Measurements from ENCODE around the gene ZRANB1. TPM values are rescaled to one million over a fixed set of nuclear protein-coding genes. Genes with fewer than 3 reads are reported as not detected.

Gene ZRANB1
- total RNA-seq, 1 donor from 2014 or later: 20.8 TPM

GRCh38 chr10:125004571-125005311 lies 62.8 kb downstream of the ZRANB1 start:
- no peak for DNase-seq (ENCODE audit: low read depth in 2 of 2)

GRCh38 chr10:125005312-125006187 lies 63.6 kb downstream of the ZRANB1 start:
- no peak for DNase-seq (ENCODE audit: low read depth in 2 of 2)

- no peak for DNase-seq (ENCODE audit: low read depth in 2 of 2)
These were observed 64.3 kb downstream of the ZRANB1 start for GRCh38 chr10:125006188-125006680.

DNA sequence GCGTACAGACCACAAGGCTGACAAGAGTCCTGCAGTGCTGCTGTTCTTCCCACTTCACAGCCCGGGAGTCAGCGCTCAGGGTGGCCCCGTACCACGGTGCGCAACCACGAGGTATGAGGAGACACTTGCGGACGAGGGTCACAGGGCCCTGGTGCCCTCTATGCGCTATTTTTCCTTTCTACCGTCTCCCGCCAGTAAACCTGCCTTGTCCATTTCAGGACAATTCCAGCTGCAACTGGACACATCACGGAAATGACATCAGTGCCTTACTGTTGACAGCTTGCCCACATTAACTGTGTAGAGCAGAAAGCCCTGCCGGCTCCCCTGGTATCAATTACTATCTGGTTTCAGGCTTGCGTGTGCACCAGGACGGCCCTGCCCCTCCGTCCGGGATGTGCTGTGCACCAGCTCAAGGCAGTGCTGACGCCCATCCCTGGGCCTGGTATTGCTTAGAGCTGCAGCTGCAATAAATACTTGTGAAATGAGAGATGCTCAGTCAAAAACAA lies 65.1 kb downstream of the ZRANB1 start:
- DNase-seq (ENCODE audit: low read depth in 2 of 2): peak in 1 of 2 donors; percentile 80

DNA sequence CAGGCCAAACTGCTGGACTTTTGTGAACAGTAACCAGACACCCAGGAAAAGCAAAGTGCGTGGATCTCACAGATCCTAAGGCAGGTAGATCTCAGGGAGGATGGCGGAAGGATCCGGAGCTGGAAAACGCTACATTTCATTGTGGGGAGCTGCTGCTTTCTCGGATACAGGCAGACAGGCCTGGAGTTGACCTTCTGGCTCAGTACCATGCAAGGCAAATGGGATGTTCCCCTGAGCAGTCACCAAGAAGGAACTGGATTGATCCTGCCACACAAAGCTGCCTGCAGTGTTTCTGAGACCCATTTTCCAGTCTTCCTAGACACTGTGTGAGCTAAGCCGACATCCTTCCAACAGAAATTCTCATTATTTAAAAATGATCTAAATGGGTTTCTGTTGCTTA lies 65.5 kb downstream of the ZRANB1 start:
- DNase-seq (ENCODE audit: low read depth in 2 of 2): no peak

DNA sequence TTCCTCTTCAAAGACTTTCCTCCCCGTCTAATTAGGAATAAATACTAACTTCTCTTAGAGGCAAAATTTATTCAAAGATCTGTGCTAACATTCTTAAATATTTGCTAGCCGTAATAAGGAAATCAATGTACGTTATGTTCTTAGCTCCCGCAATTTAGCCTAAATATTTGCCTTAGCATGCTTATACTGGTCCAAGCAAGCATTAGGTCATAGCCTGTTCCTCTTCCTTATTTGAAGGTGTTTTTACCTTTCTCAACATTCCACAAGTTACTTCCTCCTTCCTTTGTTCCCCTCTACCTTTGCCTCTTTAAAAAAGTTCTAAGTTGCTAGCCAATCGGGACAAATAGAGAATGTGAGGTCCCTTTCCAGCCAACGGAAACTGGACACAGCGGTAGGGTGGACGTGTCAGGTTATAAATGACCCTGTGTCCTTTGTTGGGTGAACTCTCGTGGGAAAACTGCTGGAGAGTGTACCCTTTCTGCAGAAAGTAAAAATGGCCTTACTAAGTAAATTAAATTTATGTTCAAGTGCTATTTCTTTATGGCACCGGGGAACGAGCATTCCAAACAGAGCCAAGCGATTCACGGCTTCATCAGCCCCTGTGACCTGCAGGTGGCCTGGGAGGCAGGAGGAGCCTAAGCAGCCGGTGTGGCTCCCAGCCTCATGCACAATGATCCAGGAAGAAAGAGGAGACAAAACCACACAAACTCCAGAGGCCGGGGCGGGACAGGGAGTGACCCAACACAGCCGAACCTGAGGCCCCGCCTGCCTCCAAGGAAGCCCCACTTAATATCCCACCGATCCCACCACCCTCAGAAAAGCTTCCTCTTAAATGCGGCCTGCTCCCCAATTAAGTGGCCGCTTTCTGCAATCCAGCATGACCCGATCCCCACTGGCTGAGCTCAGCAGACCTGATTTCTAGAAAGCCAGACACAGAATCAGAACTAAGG lies 67.0 kb downstream of the ZRANB1 start:
- no peak for DNase-seq (ENCODE audit: low read depth in 2 of 2)

DNA sequence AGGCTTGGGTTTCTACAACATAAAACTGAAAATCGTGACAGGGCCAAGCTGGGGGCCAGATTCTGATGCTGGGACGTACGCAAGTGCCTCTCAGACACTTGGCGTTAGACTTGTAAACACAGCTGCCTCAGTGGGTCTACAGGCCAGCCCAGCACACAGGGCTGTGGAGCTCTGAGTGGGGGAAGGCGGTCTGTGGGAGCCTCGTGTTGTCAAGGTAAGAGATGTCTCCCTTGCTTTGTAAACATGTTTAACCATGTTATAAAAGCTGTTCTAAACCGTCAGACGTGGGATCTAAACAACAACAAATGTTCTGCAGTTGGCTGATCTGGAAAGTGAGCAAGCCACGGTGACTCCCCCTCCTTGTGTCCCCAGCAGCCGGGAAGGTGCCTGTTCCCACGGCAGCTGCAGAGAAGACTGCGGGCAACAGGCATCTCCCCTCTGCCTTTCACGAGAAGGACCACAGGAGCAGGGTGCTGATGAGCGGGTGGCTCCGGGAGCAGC lies 67.8 kb downstream of the ZRANB1 start:
- no peak for DNase-seq (ENCODE audit: low read depth in 2 of 2)

DNA sequence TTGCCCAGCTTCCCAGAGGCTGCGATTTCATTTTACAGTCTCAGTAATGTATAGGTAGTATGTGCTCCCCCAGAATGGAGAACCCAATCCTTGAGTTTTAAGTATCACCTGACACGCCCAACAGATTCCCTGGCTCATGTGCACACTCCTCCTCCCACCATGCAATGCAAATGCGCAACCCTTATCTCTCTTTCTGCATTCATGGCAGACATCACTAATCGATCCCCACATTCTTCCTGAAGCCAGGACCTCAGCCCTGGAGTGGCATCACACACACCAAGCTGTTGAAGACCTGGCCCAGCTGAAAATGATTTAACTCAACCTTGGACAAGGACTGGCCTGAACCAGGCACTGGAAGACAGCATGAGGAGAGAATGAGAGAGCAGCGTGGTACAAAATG lies 68.4 kb downstream of the ZRANB1 start:
- DNase-seq (ENCODE audit: low read depth in 2 of 2): no peak

DNA sequence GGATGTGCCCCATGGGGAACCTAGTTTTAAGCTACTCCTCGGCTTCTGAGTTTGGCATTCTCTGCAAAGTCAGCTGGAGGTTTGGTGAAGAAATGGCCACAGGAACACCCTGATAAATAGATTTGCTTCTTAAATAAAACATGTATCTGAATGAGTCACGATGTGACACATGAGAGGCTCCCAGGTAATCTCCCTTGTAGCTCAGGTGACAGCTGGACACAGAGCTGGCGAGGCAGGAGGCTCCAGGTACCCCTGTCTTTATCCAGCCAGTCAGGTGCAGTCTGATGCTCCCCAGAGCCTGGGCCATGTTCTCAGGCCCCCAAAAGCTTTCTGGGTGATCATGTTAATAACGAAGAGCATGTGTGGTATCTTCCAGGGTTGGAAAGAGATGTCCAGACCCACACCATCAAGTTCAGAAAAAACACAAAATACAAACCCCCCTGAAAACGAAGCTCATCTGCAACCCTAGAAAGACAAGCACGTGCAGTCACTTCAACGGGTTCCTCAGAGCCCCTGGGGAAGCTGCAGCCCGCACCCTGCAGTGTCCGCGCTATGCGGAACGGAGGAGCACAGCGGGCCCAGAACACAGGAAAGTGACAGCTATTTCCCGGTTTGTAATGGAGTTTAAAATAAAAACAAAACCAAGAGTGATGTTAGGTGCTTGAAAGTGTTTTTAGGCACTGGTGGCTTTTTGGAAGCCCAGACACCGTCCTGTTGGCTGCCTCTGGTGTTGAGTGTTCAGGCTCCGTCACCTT lies 69.4 kb downstream of the ZRANB1 start:
- DNase-seq (ENCODE audit: low read depth in 2 of 2): no peak

DNA sequence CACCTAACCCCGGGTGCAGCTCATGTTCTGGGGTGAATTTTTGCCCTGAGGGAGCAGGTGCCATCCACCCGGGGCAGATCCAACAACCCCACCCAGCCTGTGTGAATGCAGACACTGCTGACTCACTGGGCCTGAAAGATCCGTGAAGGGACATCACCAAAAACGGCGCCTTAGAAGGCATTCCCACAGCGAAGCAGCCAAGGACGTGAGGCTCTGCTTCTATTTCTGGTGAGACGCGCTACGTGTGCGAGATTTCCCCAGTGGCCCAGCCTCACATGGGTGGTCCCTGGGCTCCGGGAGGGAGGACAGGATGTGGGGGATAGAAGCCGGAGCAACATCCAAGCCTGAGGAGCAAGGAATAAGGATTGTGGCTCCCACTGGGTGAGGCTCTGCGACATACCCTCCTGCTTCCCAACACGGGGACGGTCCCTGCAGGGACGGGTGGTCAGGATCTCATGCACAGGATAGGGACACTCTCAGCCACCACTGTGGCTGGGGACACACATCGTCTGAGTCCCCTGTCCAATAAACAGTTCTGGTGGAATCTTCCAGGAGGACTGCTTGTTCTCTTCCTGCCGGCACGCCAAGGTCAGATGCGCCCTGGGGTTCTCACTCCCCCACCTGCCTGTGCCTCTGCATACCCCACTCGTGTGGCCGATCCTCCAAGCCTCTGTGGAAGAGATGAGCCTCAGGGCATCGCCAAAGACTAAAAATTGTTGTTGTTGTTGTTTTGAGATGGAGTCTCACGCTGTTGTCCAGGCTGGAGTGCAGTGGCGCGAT lies 70.2 kb downstream of the ZRANB1 start:
- DNase-seq (ENCODE audit: low read depth in 2 of 2): no peak

DNA sequence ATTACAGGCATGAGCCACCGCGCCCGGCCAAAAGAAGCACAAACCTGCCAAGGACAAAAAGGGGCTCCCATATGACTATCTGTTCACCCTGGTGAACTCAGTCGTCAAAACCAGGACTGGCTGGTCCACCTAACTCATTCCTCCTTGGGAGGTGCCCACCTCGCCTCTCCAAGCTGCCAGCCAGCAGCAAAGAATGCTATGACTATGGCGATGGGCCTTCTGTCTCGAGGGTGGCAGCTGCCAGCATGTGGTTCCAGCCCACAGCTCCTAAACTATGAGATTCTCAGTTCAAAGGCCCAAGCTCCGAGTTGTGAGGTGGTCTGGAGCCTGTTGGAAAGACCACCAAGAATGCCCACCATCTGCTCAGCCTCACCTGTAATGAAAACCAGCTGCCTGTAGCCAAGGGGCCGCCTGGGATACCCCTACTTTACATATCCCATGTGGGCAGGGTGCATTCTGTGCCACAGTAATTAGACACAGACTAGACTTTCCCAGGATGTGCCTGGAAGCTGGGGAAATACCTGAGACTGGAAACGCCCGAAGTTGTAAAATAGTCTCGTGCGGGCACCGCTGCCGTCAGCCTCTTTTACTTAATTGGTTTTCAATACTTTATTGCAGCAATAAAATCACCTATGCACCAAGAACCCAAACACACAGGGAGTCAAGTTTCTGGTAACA lies 71.1 kb downstream of the ZRANB1 start:
- no peak for DNase-seq (ENCODE audit: low read depth in 2 of 2)

- no peak for DNase-seq (ENCODE audit: low read depth in 2 of 2)
These were observed 71.6 kb downstream of the ZRANB1 start for GRCh38 chr10:125013529-125013872.

DNA sequence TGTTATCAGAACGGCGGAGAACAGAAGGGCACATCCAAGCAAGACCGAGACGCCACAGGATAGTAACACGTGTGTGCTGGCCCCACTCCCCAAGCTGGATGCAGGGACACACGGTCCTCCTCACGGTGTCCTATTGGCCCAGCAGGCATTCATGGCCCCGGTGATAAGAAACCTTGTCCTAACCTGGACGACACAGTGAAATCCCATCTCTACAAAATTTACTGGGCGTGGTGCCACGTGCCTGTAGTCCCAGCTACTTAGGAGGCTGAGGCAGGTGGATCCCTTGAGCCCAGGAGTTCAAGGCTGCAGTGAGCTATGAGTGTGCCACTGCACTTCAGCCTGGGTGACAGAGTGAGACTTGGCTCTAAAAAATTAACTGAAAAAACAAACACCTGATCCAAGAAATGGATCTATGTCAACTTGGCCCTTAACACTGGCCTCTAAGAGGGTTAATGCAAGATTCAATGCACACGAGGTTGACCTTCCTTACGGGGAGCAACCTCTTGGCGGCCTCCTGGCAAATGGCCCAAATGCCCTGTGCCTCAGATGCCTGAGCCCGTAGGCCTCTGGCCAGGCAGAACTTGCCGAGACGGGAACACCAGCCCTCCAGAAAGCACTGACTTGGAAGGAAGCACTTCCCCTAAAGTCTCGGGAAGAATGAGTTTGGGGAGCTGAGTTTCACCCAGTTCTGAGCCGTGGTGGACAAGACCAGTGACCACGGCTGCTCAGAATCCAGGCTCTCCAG lies 72.3 kb downstream of the ZRANB1 start:
- DNase-seq (ENCODE audit: low read depth in 2 of 2): peak in 1 of 2 donors; percentile 28

DNA sequence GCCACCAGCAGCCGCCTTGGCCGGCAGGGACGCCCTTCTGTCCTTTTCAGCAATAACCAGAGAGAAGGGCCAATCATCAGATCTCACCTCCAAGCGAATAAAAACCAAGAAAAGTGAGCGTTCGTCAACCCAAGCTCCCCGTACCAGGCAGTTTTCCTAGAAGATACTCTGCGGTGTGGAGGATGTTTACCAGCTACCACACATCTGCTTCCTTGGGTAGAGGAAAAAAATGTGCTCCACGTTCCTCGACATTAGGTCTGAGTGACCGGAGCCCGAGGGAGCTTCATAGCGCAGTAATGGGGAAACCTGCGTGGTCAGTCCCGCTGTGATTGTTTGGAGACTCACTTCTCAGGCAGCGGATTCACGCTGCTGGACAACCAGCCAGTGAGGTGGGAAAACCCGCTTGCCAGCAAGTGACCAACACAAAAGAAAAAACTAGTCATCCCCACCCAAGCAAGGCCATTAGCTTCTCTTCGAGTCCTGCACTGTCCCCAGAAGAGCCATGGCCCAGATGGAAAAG lies 73.0 kb downstream of the ZRANB1 start:
- DNase-seq (ENCODE audit: low read depth in 2 of 2): no peak

GRCh38 chr10:125015356-125015944 lies 73.5 kb downstream of the ZRANB1 start:
- peak in 1 of 2 donors; percentile 19 for DNase-seq (ENCODE audit: low read depth in 2 of 2)

DNA sequence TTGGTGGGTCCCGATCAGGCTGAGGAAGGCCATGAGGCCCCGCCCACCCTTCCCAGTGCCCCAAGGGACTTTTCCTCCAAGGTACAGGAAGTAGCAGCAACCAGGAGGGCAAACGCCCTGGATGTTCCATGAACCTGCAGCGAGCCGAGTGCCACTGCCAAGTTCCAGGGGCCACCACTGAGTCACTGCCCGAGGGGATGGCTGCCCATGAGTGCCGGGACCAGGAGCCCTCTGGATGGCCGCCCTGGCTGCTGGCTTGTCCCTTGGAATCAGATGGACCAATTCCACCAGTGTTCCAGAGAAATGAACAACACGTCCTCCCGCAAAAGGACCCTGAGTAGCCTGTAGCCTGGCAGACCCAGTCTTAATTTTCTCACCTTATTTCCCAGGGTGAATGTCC lies 74.2 kb downstream of the ZRANB1 start:
- no peak for DNase-seq (ENCODE audit: low read depth in 2 of 2)

DNA sequence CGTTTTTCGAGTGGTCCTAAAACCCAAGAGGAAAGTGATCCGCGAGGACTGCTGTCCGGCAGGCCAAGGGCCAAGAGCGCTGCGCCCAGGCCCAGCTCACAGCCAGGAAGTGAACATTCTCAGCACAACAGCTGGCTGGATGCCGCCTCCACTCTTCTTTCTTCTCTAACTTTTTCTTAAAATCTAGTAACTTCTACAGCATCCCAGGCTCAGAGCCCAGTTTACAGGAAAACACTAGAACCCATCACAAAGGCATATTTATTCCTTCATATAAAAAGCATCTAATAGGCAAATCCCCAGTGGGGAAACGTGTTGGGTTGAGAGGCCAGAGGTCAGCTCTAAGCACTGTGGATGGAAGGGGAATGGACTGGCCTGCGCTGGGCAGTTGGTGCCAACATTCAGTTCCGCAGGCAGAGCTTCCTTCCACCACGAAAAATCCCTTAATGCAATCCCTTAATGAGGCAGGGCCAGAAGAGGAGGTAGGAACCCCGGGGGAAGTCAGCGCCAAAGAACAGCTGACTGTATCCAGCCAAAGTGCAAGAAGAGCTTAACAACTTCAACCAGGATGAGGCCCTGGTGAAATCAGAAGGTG lies 74.8 kb downstream of the ZRANB1 start:
- peak; percentile 27 to 31 for DNase-seq (ENCODE audit: low read depth in 2 of 2)

Measured in lung microvascular endothelial cell (primary cell).